Superior temporal gyrus (tissue), 1 donor: ENCODE measurements around the gene FKBP5.
"Not testable (repeated sequence)": the region's sequence is repeated elsewhere in the genome, so short reads cannot be mapped to it uniquely, and the experiment has no call there.

ENCODE experiments used
- DNase-seq: peaks from one replicate; pipeline ENCODE4 v3.0.0-alpha.2; 2016; ENCODE audit errors: extremely low spot score

Gene FKBP5

GRCh38 chr6:35688605-35689322 lies at the start of gene FKBP5:
FKBP5 (minus strand) TSS chr6:35688915; CDS start chr6:35642824, 46,091 bp downstream.
- DNase-seq, result peak; percentile 91

GRCh38 chr6:35737413-35738211 lies 48.9 kb upstream of the FKBP5 start:
- DNase-seq, result peak; percentile 94

GRCh38 chr6:35736982-35737412 lies 48.3 kb upstream of the FKBP5 start, which contains the start of gene ARMC12:
ARMC12 (plus strand) TSS chr6:35737032; CDS start chr6:35737109, 77 bp downstream.
- DNase-seq, result no peak

- peak; percentile 92 for DNase-seq
Measured at GRCh38 chr6:35736253-35736894, 47.7 kb upstream of the FKBP5 start.

GRCh38 chr6:35735452-35735851 lies 46.7 kb upstream of the FKBP5 start:
- no peak for DNase-seq

- DNase-seq, result not testable (repeated sequence)
Measured at GRCh38 chr6:35734319-35734718, 45.6 kb upstream of the FKBP5 start.

- DNase-seq, result no peak
Measured at GRCh38 chr6:35733633-35734032, 44.9 kb upstream of the FKBP5 start.

GRCh38 chr6:35731736-35732532 lies 43.2 kb upstream of the FKBP5 start:
- peak; percentile 89 for DNase-seq

GRCh38 chr6:35731414-35731735 lies 42.7 kb upstream of the FKBP5 start:
- peak; percentile 96 for DNase-seq

- peak; percentile 72 for DNase-seq
Measured at GRCh38 chr6:35730745-35731413, 42.2 kb upstream of the FKBP5 start.

GRCh38 chr6:35729722-35730121 lies 41.0 kb upstream of the FKBP5 start:
- peak; percentile 44 for DNase-seq

GRCh38 chr6:35728683-35729678 lies 40.3 kb upstream of the FKBP5 start:
- peak; percentile 49 for DNase-seq

GRCh38 chr6:35727935-35728682 lies 39.4 kb upstream of the FKBP5 start:
- peak; percentile 90 for DNase-seq

- DNase-seq, result peak; percentile 83
Measured at GRCh38 chr6:35727231-35727934, 38.7 kb upstream of the FKBP5 start.

GRCh38 chr6:35725721-35726438 lies 37.2 kb upstream of the FKBP5 start:
- DNase-seq, result peak; percentile 72

GRCh38 chr6:35725081-35725708 lies 36.5 kb upstream of the FKBP5 start:
- no peak for DNase-seq

GRCh38 chr6:35724471-35724870 lies 35.8 kb upstream of the FKBP5 start:
- DNase-seq, result no peak
